Muscle layer of colon (tissue), 2 donors: ENCODE measurements around the gene NUP210.

Experiments used
- H3K27ac ChIP-seq: one replicate; pipeline ENCODE4 v1.7.0; 2013; ENCODE audit warnings: low read depth, mild to moderate bottlenecking, low read length, moderate library complexity
- H3K27me3 ChIP-seq, 2 donors: one replicate each; pipeline ENCODE4 v1.7.0; 2013; ENCODE audit warnings: low read length in 2 of 2, mild to moderate bottlenecking in 2 of 2; ENCODE audit not compliant: insufficient read depth in 2 of 2, control insufficient read depth in 1 of 2
- H3K36me3 ChIP-seq: one replicate; pipeline ENCODE4 v1.7.0; 2013; ENCODE audit warnings: mild to moderate bottlenecking, low read length; ENCODE audit not compliant: insufficient read depth
- H3K4me1 ChIP-seq: one replicate; pipeline ENCODE4 v1.7.0; 2013; ENCODE audit warnings: mild to moderate bottlenecking, low read length; ENCODE audit not compliant: insufficient read depth
- H3K4me3 ChIP-seq, 2 donors: one replicate each; pipeline ENCODE4 v1.7.0; 2013; ENCODE audit warnings: low read length in 2 of 2, low read depth in 1 of 2, mild to moderate bottlenecking in 1 of 2, moderate library complexity in 1 of 2
- H3K9ac ChIP-seq: one replicate; pipeline ENCODE4 v1.7.0; 2013; ENCODE audit warnings: low read length
- H3K9me3 ChIP-seq: one replicate; pipeline ENCODE4 v1.7.0; 2013; ENCODE audit warnings: mild to moderate bottlenecking, low read length
- donor health status: abdominal sarcoma.
- donor health status: Adenocarcinoma of cecum.

Gene NUP210

GRCh38 chr3:13272831-13273603, 147.1 kb downstream of the NUP210 start:
- H3K9me3 ChIP-seq, result peaks cover 5% of the 10 kb centered on the region
- H3K4me1 ChIP-seq, result no peaks in the 10 kb centered on the region
- H3K27ac ChIP-seq, result no peak overlapping the region

GRCh38 chr3:13269711-13270378, 150.3 kb downstream of the NUP210 start:
- no peak overlapping the region for H3K9ac ChIP-seq
- no peaks in the 10 kb centered on the region for H3K36me3 ChIP-seq
- H3K4me3 ChIP-seq, result no peak overlapping the region
- no peak overlapping the region for H3K27ac ChIP-seq
- H3K27me3 ChIP-seq, result peaks cover 0 to 9% of the 10 kb centered on the region in 2 donors
- H3K9me3 ChIP-seq, result peaks cover 5% of the 10 kb centered on the region
- no peaks in the 10 kb centered on the region for H3K4me1 ChIP-seq

More at GRCh38 chr3:13272831-13273603, 147.1 kb downstream of the NUP210 start:
- no peak overlapping the region for H3K4me3 ChIP-seq
- peaks cover 0 to 9% of the 10 kb centered on the region in 2 donors for H3K27me3 ChIP-seq
- H3K9ac ChIP-seq, result no peak overlapping the region
- H3K36me3 ChIP-seq, result no peaks in the 10 kb centered on the region

GRCh38 chr3:13268961-13269441, 151.1 kb downstream of the NUP210 start:
- no peaks in the 10 kb centered on the region for H3K4me1 ChIP-seq
- H3K9ac ChIP-seq, result no peak overlapping the region
- H3K9me3 ChIP-seq, result peaks cover 5% of the 10 kb centered on the region
- no peaks in the 10 kb centered on the region for H3K36me3 ChIP-seq
- peaks cover 0 to 9% of the 10 kb centered on the region in 2 donors for H3K27me3 ChIP-seq
- no peak overlapping the region for H3K4me3 ChIP-seq
- H3K27ac ChIP-seq, result no peak overlapping the region

- Histone ChIP-seq H3K27me3 (peaks cover 0 to 9% of the 10 kb centered on the region in 2 donors), H3K4me3 (no peak overlapping the region)
These were observed 152.0 kb downstream of the NUP210 start for GRCh38 chr3:13268120-13268519.

GRCh38 chr3:13266651-13267362, 153.3 kb downstream of the NUP210 start:
- no peaks in the 10 kb centered on the region for H3K36me3 ChIP-seq
- no peak overlapping the region for H3K9ac ChIP-seq
- no peak overlapping the region for H3K27ac ChIP-seq

More at GRCh38 chr3:13268120-13268519, 152.0 kb downstream of the NUP210 start:
- Histone ChIP-seq H3K9me3 (peaks cover 5% of the 10 kb centered on the region), H3K27ac (no peak overlapping the region), H3K4me1 (no peaks in the 10 kb centered on the region), H3K9ac (no peak overlapping the region), H3K36me3 (no peaks in the 10 kb centered on the region)

More at GRCh38 chr3:13266651-13267362, 153.3 kb downstream of the NUP210 start:
- Histone ChIP-seq H3K27me3 (peaks cover 0 to 9% of the 10 kb centered on the region in 2 donors), H3K4me1 (no peaks in the 10 kb centered on the region), H3K4me3 (no peak overlapping the region), H3K9me3 (peaks cover 5% of the 10 kb centered on the region)
